Mesothelial cell of epicardium (in vitro differentiated cells): ENCODE measurements around the gene SP140L. TPM values are rescaled to one million over a fixed set of nuclear protein-coding genes. Genes with fewer than 3 reads are reported as not detected.
"Not testable (repeated sequence)": the region's sequence is repeated elsewhere in the genome, so short reads cannot be mapped to it uniquely, and the experiment has no call there.

ENCODE experiments used
- DNase-seq, 2 experiments: peaks; one replicate each; pipeline ENCODE4 v3.0.0; 2021; ENCODE audit warnings: low spot score in 2 of 2; ENCODE audit not compliant: unreplicated experiment in 2 of 2
- H3K27ac Mint-ChIP-seq: 2 replicates; pipeline ENCODE4 v1.8.0; 2021; ENCODE audit warnings: mixed read lengths
- H3K27me3 Mint-ChIP-seq: 2 replicates; pipeline ENCODE4 v1.8.0; 2021; ENCODE audit warnings: low read depth, mixed read lengths
- H3K36me3 Mint-ChIP-seq: 2 replicates; pipeline ENCODE4 v1.8.0; 2021; ENCODE audit warnings: mixed read lengths
- H3K4me1 Mint-ChIP-seq: 2 replicates; pipeline ENCODE4 v1.8.0; 2021; ENCODE audit warnings: mixed read lengths
- H3K4me3 Mint-ChIP-seq: 2 replicates; pipeline ENCODE4 v1.8.0; 2021; ENCODE audit warnings: mild to moderate bottlenecking, moderate library complexity, mixed read lengths
- H3K9me3 Mint-ChIP-seq: 2 replicates; pipeline ENCODE4 v1.8.0; 2021; ENCODE audit warnings: mixed read lengths
- total RNA-seq: library from RNA; stranded (reverse); gene quantifications from 3 replicates; pipeline ENCODE4 v1.2.1, GENCODE V29; 2021
- TF ChIP-seq, protein P1 (sequence below): fragments of 200-600 bp; sonication (generic); IDR thresholded peaks from one replicate; pipeline ENCODE4 v1.5.0; 2021; ENCODE audit warnings: antibody characterized with exemption; ENCODE audit not compliant: unreplicated experiment

The SP140L gene
- total RNA-seq, 1 donor from 2014 or later, result 7.2 TPM

DNA sequence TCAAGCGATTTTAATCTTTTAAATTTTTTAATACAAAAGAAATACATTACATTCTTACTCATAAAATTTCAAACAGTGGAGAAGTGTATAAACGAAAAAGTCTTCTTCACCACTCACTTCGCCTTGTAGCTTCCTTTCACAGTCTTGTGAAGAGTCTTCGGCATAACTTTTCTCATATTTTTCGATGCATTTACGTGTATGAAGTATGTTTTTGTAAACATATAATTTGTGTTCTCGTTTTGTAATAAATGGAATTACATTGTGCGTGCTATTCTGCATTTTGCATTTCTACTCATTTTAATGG lies 1.1 kb downstream of the SP140L start:
- Mint-ChIP-seq H3K4me3 (no peak overlapping the region), H3K27ac (no peak overlapping the region), H3K4me1 (peaks cover 11% of the 10 kb centered on the region), H3K9me3 (peaks cover 3% of the 10 kb centered on the region), H3K36me3 (no peaks in the 10 kb centered on the region), H3K27me3 (no peaks in the 10 kb centered on the region)
- DNase-seq, result no peak
- TF ChIP-seq, protein P1, sequence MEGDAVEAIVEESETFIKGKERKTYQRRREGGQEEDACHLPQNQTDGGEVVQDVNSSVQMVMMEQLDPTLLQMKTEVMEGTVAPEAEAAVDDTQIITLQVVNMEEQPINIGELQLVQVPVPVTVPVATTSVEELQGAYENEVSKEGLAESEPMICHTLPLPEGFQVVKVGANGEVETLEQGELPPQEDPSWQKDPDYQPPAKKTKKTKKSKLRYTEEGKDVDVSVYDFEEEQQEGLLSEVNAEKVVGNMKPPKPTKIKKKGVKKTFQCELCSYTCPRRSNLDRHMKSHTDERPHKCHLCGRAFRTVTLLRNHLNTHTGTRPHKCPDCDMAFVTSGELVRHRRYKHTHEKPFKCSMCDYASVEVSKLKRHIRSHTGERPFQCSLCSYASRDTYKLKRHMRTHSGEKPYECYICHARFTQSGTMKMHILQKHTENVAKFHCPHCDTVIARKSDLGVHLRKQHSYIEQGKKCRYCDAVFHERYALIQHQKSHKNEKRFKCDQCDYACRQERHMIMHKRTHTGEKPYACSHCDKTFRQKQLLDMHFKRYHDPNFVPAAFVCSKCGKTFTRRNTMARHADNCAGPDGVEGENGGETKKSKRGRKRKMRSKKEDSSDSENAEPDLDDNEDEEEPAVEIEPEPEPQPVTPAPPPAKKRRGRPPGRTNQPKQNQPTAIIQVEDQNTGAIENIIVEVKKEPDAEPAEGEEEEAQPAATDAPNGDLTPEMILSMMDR, result no peak

DNA sequence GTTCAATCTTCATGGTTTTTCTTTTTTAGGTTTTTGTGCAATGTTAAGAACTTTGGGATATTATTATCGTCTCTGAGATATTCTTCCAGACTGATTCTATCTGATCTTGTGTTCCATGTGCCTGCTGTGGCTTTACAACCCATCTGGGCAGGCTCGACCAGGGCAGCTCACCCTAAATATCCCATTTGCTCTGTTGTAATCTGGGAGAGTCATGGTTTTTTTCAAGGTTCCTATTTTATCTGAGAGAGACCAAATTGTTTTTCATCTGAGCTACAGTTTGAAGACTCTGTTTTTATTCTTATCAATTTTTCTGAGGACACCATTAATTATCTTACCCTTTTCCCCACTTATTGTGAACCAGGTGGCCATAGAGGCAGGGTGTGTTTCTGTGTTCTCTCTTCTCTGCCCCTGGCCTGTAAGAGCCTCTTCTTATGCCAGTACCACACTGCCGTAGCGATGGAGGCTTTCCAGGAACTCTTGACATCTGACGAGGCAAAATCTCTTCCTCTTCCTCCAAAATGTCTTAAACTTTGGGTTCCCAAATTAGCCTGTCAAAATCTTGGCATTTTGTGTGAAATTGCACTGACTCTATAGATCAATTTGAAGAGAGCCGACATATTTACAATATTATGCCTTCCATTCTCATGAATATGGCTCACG lies 3.1 kb downstream of the SP140L start:
- Mint-ChIP-seq H3K4me3 (no peak overlapping the region), H3K9me3 (no peaks in the 10 kb centered on the region), H3K27me3 (no peaks in the 10 kb centered on the region), H3K27ac (no peak overlapping the region), H3K36me3 (no peaks in the 10 kb centered on the region), H3K4me1 (peaks cover 11% of the 10 kb centered on the region)
- no peak for DNase-seq
- TF ChIP-seq, protein P1, result no peak

DNA sequence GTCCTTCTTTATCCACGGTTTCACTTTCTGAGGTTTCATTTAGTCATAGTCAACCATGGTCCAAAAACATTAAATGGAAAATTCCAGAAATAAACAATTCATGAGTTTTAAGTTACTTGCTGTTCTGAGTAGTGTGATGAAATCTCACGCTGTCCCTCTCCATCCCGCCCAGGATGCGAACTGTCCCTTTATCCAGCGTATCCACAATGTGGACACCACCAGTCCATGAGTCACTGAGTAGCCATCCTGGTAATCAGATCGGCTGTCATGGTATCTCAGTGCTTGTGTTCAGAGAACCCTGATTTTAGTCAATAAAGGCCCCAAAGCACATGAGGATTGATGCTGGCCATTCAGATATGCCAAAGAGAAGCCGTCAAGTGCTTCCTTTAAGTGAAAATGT lies 3.7 kb downstream of the SP140L start:
- no peak for DNase-seq
- H3K27ac Mint-ChIP-seq, result no peak overlapping the region
- no peaks in the 10 kb centered on the region for H3K27me3 Mint-ChIP-seq
- TF ChIP-seq, protein P1, result no peak
- H3K9me3 Mint-ChIP-seq, result no peaks in the 10 kb centered on the region
- no peaks in the 10 kb centered on the region for H3K36me3 Mint-ChIP-seq
- no peak overlapping the region for H3K4me3 Mint-ChIP-seq
- H3K4me1 Mint-ChIP-seq, result peaks cover 11% of the 10 kb centered on the region

DNA sequence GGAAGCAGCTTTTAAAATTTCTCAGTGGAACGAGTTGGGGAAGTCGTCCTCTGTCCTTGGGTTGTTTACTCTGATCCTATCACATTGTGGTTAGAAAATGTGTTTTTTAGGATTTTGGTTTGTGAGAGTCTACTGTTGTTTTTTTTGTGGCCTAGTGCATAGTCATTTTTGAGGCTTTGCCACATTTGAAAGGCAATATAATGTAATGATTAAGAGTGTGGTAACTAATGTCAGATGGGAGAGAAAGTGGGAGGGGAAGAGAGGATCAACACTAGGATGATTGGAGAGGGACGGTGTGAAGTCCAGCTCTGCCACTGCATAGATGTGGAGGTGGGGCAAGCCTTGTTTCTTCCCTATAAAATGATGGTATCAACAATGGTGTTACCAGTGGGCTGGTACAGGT lies 8.5 kb downstream of the SP140L start:
- Mint-ChIP-seq H3K27me3 (no peaks in the 10 kb centered on the region), H3K27ac (no peak overlapping the region), H3K36me3 (no peaks in the 10 kb centered on the region), H3K4me1 (no peaks in the 10 kb centered on the region), H3K4me3 (no peak overlapping the region), H3K9me3 (no peaks in the 10 kb centered on the region)
- TF ChIP-seq, protein P1, result no peak
- DNase-seq, result no peak

DNA sequence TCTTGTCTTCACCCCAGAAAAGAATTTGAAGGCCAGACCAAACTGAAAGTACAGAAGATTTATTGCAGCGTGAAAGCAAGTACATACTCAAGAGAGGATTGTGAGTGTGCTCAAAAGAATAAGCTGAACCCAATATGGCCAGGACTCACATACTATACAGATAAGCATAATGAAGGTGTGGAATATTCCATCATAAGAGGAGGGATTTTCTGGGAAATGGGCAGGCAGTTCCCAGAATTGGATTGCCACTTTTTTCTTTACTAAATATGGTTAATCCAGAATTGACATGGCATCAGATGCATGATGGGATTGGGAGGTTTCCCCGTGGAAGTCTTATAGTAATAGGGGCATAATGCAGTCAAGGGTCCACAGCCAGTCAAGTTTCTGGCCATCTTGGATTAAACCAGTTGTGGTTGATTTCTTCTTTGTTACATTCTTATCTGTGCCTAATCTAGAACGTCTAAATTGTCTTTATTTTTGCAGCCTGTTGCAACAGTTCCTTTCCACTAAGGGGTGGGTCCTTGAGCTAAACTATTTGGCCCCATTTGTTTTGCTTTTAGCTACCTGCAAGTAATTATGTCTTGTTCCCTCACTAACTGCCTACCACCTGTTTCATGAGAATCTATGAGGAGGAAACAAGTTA lies 9.0 kb downstream of the SP140L start:
- DNase-seq, result no peak
- Mint-ChIP-seq H3K9me3 (no peaks in the 10 kb centered on the region), H3K4me3 (no peak overlapping the region), H3K4me1 (no peaks in the 10 kb centered on the region), H3K36me3 (no peaks in the 10 kb centered on the region), H3K27ac (no peak overlapping the region), H3K27me3 (no peaks in the 10 kb centered on the region)
- TF ChIP-seq, protein P1, result no peak

DNA sequence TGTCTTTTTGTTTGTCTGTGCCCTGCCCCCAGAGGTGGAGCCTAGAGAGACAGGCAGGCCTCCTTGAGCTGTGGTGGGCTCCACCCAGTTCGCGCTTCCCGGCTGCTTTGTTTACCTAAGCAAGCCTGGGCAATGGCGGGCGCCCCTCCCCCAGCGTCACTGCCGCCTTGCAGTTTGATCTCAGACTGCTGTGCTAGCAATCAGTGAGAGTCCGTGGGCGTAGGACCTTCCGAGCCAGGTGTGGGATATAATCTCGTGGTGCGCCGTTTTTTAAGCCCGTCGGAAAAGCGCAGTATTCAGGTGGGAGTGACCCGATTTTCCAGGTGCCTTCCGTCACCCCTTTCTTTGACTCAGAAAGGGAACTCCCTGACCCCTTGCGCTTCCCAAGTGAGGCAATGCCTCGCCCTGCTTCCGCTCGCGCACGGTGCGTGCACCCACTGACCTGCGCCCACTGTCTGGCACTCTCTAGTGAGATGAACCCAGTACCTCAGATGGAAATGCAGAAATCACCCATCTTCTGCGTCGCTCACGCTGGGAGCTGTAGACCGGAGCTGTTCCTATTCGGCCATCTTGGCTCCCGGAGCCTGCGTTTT lies 15.0 kb downstream of the SP140L start:
- H3K36me3 Mint-ChIP-seq, H3K27ac Mint-ChIP-seq, H3K27me3 Mint-ChIP-seq, H3K4me1 Mint-ChIP-seq, DNase-seq: not testable (repeated sequence)
- Mint-ChIP-seq H3K4me3 (peak overlapping the region; percentile 59), H3K9me3 (peaks cover 38% of the 10 kb centered on the region)

GRCh38 chr2:230343041-230343624 lies 16.1 kb downstream of the SP140L start:
- H3K4me1 Mint-ChIP-seq, H3K4me3 Mint-ChIP-seq, H3K27me3 Mint-ChIP-seq, H3K36me3 Mint-ChIP-seq, H3K27ac Mint-ChIP-seq, DNase-seq: not testable (repeated sequence)
- peaks cover 39% of the 10 kb centered on the region for H3K9me3 Mint-ChIP-seq
